DMS53 treated with DMSO at 0.1 percent for 48 hours (cell line): ENCODE data around the gene FUCA2.
A peak's percentile ranks its signal among the peaks of the same experiment; 100 is the strongest.
"Not testable (repeated sequence)": the region's sequence is repeated elsewhere in the genome, so short reads cannot be mapped to it uniquely, and the experiment has no call there.

ENCODE experiments used
- DNase-seq: peaks from one replicate; lab custom pipeline; 2025; ENCODE audit not compliant: unreplicated experiment; lab: John Stamatoyannopoulos, UW

Gene FUCA2

GRCh38 chr6:143536461-143536865 lies 24.9 kb upstream of the FUCA2 start:
- DNase-seq: peak; percentile 19

GRCh38 chr6:143535189-143535614 lies 23.7 kb upstream of the FUCA2 start:
- DNase-seq: no peak

GRCh38 chr6:143531720-143532499 lies 20.4 kb upstream of the FUCA2 start:
- DNase-seq: no peak

GRCh38 chr6:143529095-143529494 lies 17.6 kb upstream of the FUCA2 start:
- no peak for DNase-seq

- DNase-seq: no peak
Measured at GRCh38 chr6:143528164-143528811, 16.8 kb upstream of the FUCA2 start.

- no peak for DNase-seq
Measured at GRCh38 chr6:143527677-143528076, 16.2 kb upstream of the FUCA2 start.

- no peak for DNase-seq
Measured at GRCh38 chr6:143525356-143525755, 13.8 kb upstream of the FUCA2 start.

GRCh38 chr6:143522039-143522600 lies 10.6 kb upstream of the FUCA2 start:
- no peak for DNase-seq

- no peak for DNase-seq
Measured at GRCh38 chr6:143517447-143517773, 5.9 kb upstream of the FUCA2 start.

GRCh38 chr6:143516690-143517446 lies 5.3 kb upstream of the FUCA2 start:
- no peak for DNase-seq

GRCh38 chr6:143515766-143516355 lies 4.3 kb upstream of the FUCA2 start:
- DNase-seq: no peak

GRCh38 chr6:143515061-143515760 lies 3.7 kb upstream of the FUCA2 start:
- DNase-seq: no peak

GRCh38 chr6:143513410-143513809 lies 1.9 kb upstream of the FUCA2 start:
- DNase-seq: no peak

GRCh38 chr6:143510326-143510725 lies 1.2 kb downstream of the FUCA2 start:
- DNase-seq: not testable (repeated sequence)

- DNase-seq: no peak
Measured at GRCh38 chr6:143507358-143508145, 4.0 kb downstream of the FUCA2 start.

GRCh38 chr6:143506620-143507019 lies 4.9 kb downstream of the FUCA2 start:
- no peak for DNase-seq

- no peak for DNase-seq
Measured at GRCh38 chr6:143506199-143506598, 5.3 kb downstream of the FUCA2 start.

- no peak for DNase-seq
Measured at GRCh38 chr6:143505537-143505936, 6.0 kb downstream of the FUCA2 start.

- DNase-seq: no peak
Measured at GRCh38 chr6:143505111-143505510, 6.4 kb downstream of the FUCA2 start.

GRCh38 chr6:143504369-143504768 lies 7.2 kb downstream of the FUCA2 start:
- no peak for DNase-seq
